AG04450 (cell line): ENCODE results near the gene ILKAP. TPM values are rescaled to one million over a fixed set of nuclear protein-coding genes. Genes with fewer than 3 reads are reported as not detected.

ENCODE experiments used
- CTCF ChIA-PET: fragments of 300-600, 350-600 bp; formaldehyde crosslinking; extraction: SDS; loops from one replicate; lab custom pipeline; 2022; ENCODE audit warnings: antibody characterized with exemption, inconsistent platforms; lab: Charles Lee
- POLR2A ChIA-PET: fragments of 350-600 bp; formaldehyde crosslinking; extraction: SDS; loops from one replicate; lab custom pipeline; 2021; ENCODE audit warnings: antibody characterized with exemption, inconsistent platforms; lab: Yijun Ruan, JAX
- DNase-seq: peaks from one replicate; pipeline ENCODE4 v3.0.0-alpha.2; 2011; ENCODE audit warnings: low read depth, low spot score
- H3K27ac ChIP-seq: one replicate; pipeline ENCODE4 v1.5.1; 2012; ENCODE audit warnings: low read depth, low read length, control low read depth
- H3K27me3 ChIP-seq: one replicate; pipeline ENCODE4 v1.6.0; 2012; ENCODE audit warnings: low read length; ENCODE audit not compliant: control insufficient read depth, insufficient read depth
- H3K4me3 ChIP-seq: 2 replicates; pipeline ENCODE4 v1.5.1; 2011; ENCODE audit warnings: mild to moderate bottlenecking, low read depth, low read length, control low read depth
- H3K9me3 ChIP-seq: 2 replicates; pipeline ENCODE4 v1.5.1; 2012; ENCODE audit warnings: low read length; ENCODE audit not compliant: control insufficient read depth, insufficient read depth
- polyA plus RNA-seq: library from polyadenylated mRNA; depleted of rRNA; stranded (reverse); fragments of >200 nt; gene quantifications from 2 replicates; pipeline ENCODE4 v1.2.3, GENCODE V29; 2011
- TF ChIP-seq, protein P1 (sequence below): IDR thresholded peaks from 2 replicates; pipeline ENCODE4 v1.5.1; 2011; ENCODE audit warnings: low read depth, low read length, control low read depth, inconsistent platforms

ILKAP gene
- polyA plus RNA-seq, 1 experiment = 34.9 TPM

DNA sequence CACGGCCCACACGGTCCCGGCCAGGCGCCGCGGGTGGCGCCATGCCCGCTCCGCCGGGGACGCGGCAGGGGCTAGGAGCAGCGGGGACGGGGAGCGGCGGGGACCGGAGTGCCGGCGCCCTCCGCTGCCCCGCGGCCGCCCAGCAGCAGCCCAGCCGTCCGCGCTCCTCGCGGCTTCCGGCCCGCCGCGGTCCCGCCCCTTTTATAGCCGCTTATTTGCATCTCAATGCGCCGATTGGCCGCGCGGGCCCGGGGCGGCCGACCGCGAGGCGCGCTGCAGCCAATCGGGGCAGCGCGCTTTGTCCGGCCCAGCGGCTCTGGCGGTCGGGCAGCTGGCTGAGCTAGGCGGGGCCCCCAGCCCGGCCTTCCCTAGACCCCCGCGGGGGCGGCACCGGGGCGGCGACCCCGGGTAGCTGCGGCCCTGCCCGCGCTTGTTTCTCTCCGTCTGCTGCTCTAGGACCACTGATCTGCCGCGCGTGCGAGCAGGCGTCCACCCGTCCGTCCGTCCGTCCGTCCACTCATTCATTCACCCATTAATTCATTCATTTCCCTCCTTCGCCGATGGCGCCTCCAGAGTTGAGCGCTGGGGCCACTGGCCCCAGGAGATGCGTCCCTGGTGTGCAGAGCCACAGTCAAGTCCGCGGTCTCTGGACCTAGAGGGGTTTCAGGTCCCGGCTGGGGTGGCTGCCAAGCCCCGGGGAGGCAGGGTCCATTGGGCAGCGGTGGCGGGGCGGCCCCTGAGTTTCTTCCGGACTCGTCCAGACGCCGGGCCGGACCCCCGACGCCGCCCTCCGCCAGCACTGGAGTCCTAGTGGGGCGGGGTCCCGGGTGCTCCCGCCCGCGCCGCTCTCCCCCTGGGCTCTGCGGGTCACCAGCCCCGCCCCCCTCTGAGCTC lies 36.6 kb upstream of the ILKAP start, which contains the start of gene HES6:
HES6 (minus strand) TSS at position 176 of the 894 bp plus-strand sequence; CDS start at position 43, 133 bp downstream.
- ChIA-PET POLR2A (interaction anchor here (0.7 to 1.0 kb wide), 2 partner anchors 27 to 70 kb away, joined by 4 read pairs; no protein-coding TSS in a partner anchor), CTCF (no interaction called here)
- DNase-seq = peak; percentile 39
- H3K27ac ChIP-seq = no peak within 1 kb of the TSS
- H3K27me3 ChIP-seq = peaks cover 29% of the 10 kb centered on the region
- H3K9me3 ChIP-seq = peaks cover 6% of the 10 kb centered on the region; the same call in 1 of the 2 replicates
- H3K4me3 ChIP-seq = peak within 1 kb of the TSS; percentile 64
- TF ChIP-seq, protein P1, sequence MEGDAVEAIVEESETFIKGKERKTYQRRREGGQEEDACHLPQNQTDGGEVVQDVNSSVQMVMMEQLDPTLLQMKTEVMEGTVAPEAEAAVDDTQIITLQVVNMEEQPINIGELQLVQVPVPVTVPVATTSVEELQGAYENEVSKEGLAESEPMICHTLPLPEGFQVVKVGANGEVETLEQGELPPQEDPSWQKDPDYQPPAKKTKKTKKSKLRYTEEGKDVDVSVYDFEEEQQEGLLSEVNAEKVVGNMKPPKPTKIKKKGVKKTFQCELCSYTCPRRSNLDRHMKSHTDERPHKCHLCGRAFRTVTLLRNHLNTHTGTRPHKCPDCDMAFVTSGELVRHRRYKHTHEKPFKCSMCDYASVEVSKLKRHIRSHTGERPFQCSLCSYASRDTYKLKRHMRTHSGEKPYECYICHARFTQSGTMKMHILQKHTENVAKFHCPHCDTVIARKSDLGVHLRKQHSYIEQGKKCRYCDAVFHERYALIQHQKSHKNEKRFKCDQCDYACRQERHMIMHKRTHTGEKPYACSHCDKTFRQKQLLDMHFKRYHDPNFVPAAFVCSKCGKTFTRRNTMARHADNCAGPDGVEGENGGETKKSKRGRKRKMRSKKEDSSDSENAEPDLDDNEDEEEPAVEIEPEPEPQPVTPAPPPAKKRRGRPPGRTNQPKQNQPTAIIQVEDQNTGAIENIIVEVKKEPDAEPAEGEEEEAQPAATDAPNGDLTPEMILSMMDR = no peak

DNA sequence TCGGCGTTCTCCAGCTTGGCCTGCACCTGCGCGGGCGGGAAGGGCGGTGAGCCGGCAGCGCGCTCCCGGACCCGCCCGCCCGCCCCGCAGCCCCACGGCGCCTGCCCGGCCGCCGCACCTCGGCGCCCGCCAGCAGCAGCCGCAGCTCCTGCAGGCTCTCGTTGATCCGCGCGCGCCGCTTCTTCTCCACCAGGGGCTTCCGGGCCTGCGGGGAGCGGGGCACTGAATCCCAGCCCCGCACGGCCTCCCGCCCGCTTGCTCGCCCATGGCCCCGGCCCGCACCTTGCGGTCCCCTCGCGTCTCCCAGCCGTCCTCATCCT lies 36.0 kb upstream of the ILKAP start:
- peaks cover 29% of the 10 kb centered on the region for H3K27me3 ChIP-seq
- ChIA-PET CTCF (no interaction called here), POLR2A (interaction anchor here (1.0 kb wide), 1 partner anchor 70 kb away, joined by 4 read pairs; no protein-coding TSS in a partner anchor)
- H3K4me3 ChIP-seq = peak overlapping the region; percentile 64
- no peak for DNase-seq
- peaks cover 6% of the 10 kb centered on the region; the same call in 1 of the 2 replicates for H3K9me3 ChIP-seq
- TF ChIP-seq, protein P1 = no peak
- H3K27ac ChIP-seq = no peak overlapping the region

DNA sequence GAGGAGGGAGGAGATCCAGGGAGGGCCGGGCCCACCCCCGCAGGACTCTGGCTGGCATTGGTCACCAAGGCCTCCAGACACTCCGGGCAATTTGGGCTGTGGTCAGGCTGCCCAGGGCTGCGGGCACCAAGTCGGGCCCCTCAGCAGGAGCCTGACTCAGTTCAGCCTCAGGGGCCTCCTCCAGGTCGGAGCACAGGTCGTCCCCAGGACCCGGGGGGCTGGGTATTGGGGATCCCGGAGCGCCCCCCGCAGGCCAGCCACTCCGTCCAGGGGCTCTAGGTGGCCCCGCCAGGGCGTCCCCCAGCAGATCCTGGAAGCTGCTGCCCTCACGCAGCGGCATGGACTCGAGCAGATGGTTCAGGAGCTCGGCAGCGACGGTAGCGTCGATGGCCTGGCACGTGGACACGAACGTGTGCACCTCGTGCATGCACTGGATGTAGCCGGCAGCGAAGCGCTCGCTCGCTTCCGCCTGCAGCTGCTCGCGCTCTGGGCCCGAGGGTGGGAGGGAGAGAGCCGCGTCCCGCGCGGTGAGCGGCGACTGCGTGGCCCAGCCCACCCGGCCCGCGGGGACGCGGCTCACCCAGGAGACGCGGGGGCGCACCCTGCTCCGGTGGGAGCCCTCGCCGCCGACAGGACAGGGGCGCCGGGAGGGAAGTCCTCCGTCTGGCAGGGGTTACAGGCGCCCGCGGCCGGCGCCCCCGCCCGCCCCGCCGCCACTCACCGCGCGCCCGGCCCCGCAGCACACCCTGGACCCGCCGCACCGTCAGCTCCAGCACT lies 35.5 kb upstream of the ILKAP start:
- DNase-seq = no peak
- peaks cover 29% of the 10 kb centered on the region for H3K27me3 ChIP-seq
- peak overlapping the region; percentile 64; the same call in 1 of the 2 replicates for H3K4me3 ChIP-seq
- H3K27ac ChIP-seq = no peak overlapping the region
- ChIA-PET POLR2A (no interaction called here), CTCF (no interaction called here)
- TF ChIP-seq, protein P1 = no peak
- peaks cover 6% of the 10 kb centered on the region; the same call in 1 of the 2 replicates for H3K9me3 ChIP-seq

DNA sequence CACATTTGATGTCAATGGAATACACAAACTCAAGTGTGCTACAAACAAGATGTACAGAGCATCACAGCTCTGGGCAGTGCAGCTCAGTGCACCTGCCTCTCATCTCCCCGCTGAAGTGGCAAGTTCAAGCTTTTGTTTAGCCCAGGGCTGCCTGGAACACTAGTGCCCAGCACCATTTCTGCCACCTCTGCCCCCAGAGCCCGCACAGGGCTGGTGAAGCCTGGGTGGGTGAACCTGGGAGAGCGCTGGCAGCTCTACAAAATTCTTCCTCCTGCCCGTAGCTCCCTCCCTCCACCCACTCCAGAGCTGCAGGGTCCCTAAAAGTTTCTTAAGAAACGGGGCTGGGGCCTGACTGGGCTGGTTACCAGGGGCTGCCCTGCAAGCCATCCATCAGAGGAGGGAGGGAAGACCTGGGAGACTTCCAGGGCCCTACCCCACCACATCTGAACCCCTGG lies 34.8 kb upstream of the ILKAP start:
- Histone ChIP-seq H3K9me3 (peaks cover 6% of the 10 kb centered on the region; the same call in 1 of the 2 replicates), H3K27me3 (peaks cover 29% of the 10 kb centered on the region), H3K4me3 (no peak overlapping the region), H3K27ac (no peak overlapping the region)
- POLR2A ChIA-PET = interaction anchor here (0.6 kb wide), 2 partner anchors 111 to 575 kb away, joined by 3 to 4 read pairs; no protein-coding TSS in a partner anchor
- DNase-seq = no peak
- TF ChIP-seq, protein P1 = no peak
- CTCF ChIA-PET = no interaction called here
